HepG2 (cell line): ENCODE measurements around the gene HLA-DQB2. TPM values are rescaled to one million over a fixed set of nuclear protein-coding genes. Genes with fewer than 3 reads are reported as not detected.

Experiments used
- ATAC-seq: fragments of 200-7000 bp; cut with Tn5 transposase; 3 replicates; pipeline ENCODE4 v1.9.1; 2020; ENCODE audit warnings: mild to moderate bottlenecking, moderate library complexity
- BruUV-seq: library from RNA; stranded (reverse); fragments of 400-500 nt; replicated peaks from 2 replicates; lab custom pipeline; 2021; lab: Mats Ljungman, UMichigan
- CTCF ChIA-PET: fragments of 300-600 bp; formaldehyde crosslinking; extraction: SDS; loops from one replicate; lab custom pipeline; 2021; ENCODE audit warnings: low total read pairs, inconsistent platforms, low intra/inter-chr PET ratio; lab: Yijun Ruan, JAX
- POLR2A ChIA-PET: fragments of 350-600 bp; sonication (Branson Sonifier 250); formaldehyde crosslinking; loops from one replicate; lab custom pipeline; 2020; ENCODE audit warnings: antibody characterized with exemption, inconsistent platforms; lab: Yijun Ruan, JAX
- DNase-seq: peaks from one replicate; pipeline ENCODE4 v3.0.0-alpha.2; 2015; ENCODE audit warnings: low spot score
- FAIRE-seq: peaks from 3 replicates; lab custom pipeline; 2011; peaks lifted over from hg19 to GRCh38; lab: Jason Lieb, UNC
- H2AFZ ChIP-seq: one replicate; pipeline ENCODE4 v1.6.1; 2011; ENCODE audit warnings: low read length, inconsistent platforms
- H3K27ac ChIP-seq: fragments of 300-600 bp; 3 replicates; pipeline ENCODE4 v1.8.0; 2011; ENCODE audit warnings: mixed run types, mild to moderate bottlenecking, mixed read lengths, low read length, inconsistent platforms; ENCODE audit not compliant: insufficient read depth; ENCODE audit errors: extremely low read length
- H3K27me3 ChIP-seq, 2 experiments: fragments of 200-600 bp in 1 of 2; 2 replicates in 1 of 2; 3 replicates in 1 of 2; pipeline versions ENCODE4 v1.6.0 to v1.8.0; 2011; ENCODE audit warnings: low read length in 2 of 2, mild to moderate bottlenecking in 2 of 2, moderate library complexity in 2 of 2, inconsistent platforms in 1 of 2; ENCODE audit not compliant: insufficient read depth in 2 of 2, control insufficient read depth in 1 of 2
- H3K36me3 ChIP-seq, 2 experiments: fragments of 200-600 bp in 1 of 2; replicated peaks in 1 of 2; 2 replicates in 1 of 2; 3 replicates in 1 of 2; pipeline versions ENCODE4 v1.5.1 to v1.8.0; 2011; ENCODE audit warnings: low read length in 2 of 2, inconsistent platforms in 1 of 2; ENCODE audit not compliant: insufficient read depth in 2 of 2, control insufficient read depth in 1 of 2
- H3K4me1 ChIP-seq: 2 replicates; pipeline ENCODE4 v1.5.1; 2012; ENCODE audit warnings: low read length, inconsistent platforms; ENCODE audit not compliant: insufficient read depth
- H3K4me2 ChIP-seq: 2 replicates; pipeline ENCODE4 v1.6.0; 2011; ENCODE audit warnings: low read depth, low read length, inconsistent platforms
- H3K4me3 ChIP-seq, 3 experiments: fragments of 200-600 bp in 1 of 3; sonication (generic), shearing (Covaris generic) in 1 of 3; replicated peaks in 1 of 3; 2 replicates each; pipeline ENCODE4 v1.5.1; 2011 to 2016; ENCODE audit warnings: low read length in 3 of 3, inconsistent platforms in 2 of 3, low read depth in 2 of 3, mild to moderate bottlenecking in 2 of 3, control low read depth in 1 of 3, mixed read lengths in 1 of 3; ENCODE audit not compliant: insufficient read depth in 1 of 3
- H3K79me2 ChIP-seq: one replicate; pipeline ENCODE4 v1.6.1; 2011; ENCODE audit warnings: low read length, inconsistent platforms; ENCODE audit not compliant: insufficient read depth
- H3K9ac ChIP-seq: 2 replicates; pipeline ENCODE4 v1.6.0; 2011; ENCODE audit warnings: mild to moderate bottlenecking, low read depth, low read length, inconsistent platforms; ENCODE audit not compliant: insufficient read depth
- H3K9me3 ChIP-seq: 2 replicates; pipeline ENCODE4 v1.5.1; 2012; ENCODE audit warnings: mild to moderate bottlenecking, low read length
- H4K20me1 ChIP-seq: 2 replicates; pipeline ENCODE4 v1.6.0; 2011; ENCODE audit warnings: inconsistent platforms, mild to moderate bottlenecking, low read length, moderate library complexity; ENCODE audit not compliant: insufficient read depth
- FOSL1 ChIP-seq: sonication (generic); formaldehyde crosslinking; IDR thresholded peaks from 2 replicates; pipeline ENCODE4 v1.9.0; 2021; ENCODE audit warnings: missing genetic modification reagents, borderline replicate concordance
- KDM6A ChIP-seq: IDR thresholded peaks from 2 replicates; pipeline ENCODE4 v1.6.1; 2016; ENCODE audit warnings: low read depth
- PBX3 ChIP-seq: sonication (generic); formaldehyde crosslinking; IDR thresholded peaks from 2 replicates; pipeline ENCODE4 v1.8.1; 2023; ENCODE audit warnings: missing genetic modification reagents, inconsistent platforms, borderline replicate concordance
- POLR2AphosphoS2 ChIP-seq: IDR thresholded peaks from 2 replicates; pipeline ENCODE4 v1.6.1; 2011; ENCODE audit warnings: low read depth, low read length, improper control_type of control experiment
- ZBTB44 ChIP-seq: sonication (generic); formaldehyde crosslinking; IDR thresholded peaks from 2 replicates; pipeline ENCODE4 v1.4.0; 2020; ENCODE audit warnings: missing genetic modification reagents
- ZNF17 ChIP-seq: sonication (generic); formaldehyde crosslinking; IDR thresholded peaks from 2 replicates; pipeline ENCODE4 v1.5.0; 2020; ENCODE audit warnings: mild to moderate bottlenecking, missing genetic modification reagents
- ZNF652 ChIP-seq: IDR thresholded peaks from 2 replicates; pipeline ENCODE4 v1.6.1; 2016; ENCODE audit warnings: low read depth, borderline replicate concordance
- WGBS: methylation state at CpG from one replicate; pipeline ENCODE4 v1.1.6; 2017; ENCODE audit warnings: low lambda C conversion rate; 5-methylcytosine and 5-hydroxymethylcytosine counted together
- in situ Hi-C: cut with HindIII; loops from 2 replicates; pipeline ENCODE4 v1.10.0; 2017; ENCODE audit warnings: low pct_unique_long_range_greater_than_20kb; ENCODE audit not compliant: extremely low pct_ligation_motif_present
- intact Hi-C: fragments of 100-400 bp; cut with micrococcal nuclease; formaldehyde crosslinking; loops from one replicate; pipeline ENCODE4 v1.10.0; 2022; ENCODE audit not compliant: unreplicated experiment
- polyA plus RNA-seq, 8 experiments: library from polyadenylated mRNA; depleted of rRNA in 3 of 8; stranded (reverse) in 7 of 8; unstranded in 1 of 8; fragments of >200 nt; fragmentation: Illumina TruSeq in 4 of 8; extraction: Trizol in 4 of 8; gene quantifications; 2 replicates each; pipeline versions ENCODE4 v1.2.1 to v1.2.3, GENCODE V29; 2011 to 2016; ENCODE audit warnings: low read depth in 4 of 8, missing spikeins in 1 of 8, mixed read lengths in 1 of 8; ENCODE audit not compliant: insufficient read depth in 1 of 8
- total RNA-seq, 5 experiments: library from RNA; depleted of rRNA; stranded (reverse); fragments of >200 nt; fragmentation: Illumina TruSeq; extraction: Trizol; gene quantifications; 2 replicates each; pipeline ENCODE4 v1.2.3, GENCODE V29; 2016; ENCODE audit warnings: low read depth in 1 of 5

The HLA-DQB2 gene
- total and polyA plus RNA-seq, 2 of the 13 experiments (the other 11 are each of a cell fraction or from before 2014, with no cell fraction given) = not detected

GRCh38 chr6:32716396-32716795 lies 46.9 kb downstream of the HLA-DQB2 start:
- Histone ChIP-seq H2AFZ (no peak overlapping the region), H3K36me3 (no peaks in the 10 kb centered on the region), H3K27me3 (peaks cover 1 to 15% of the 10 kb centered on the region in 2 experiments; a peak in 1 of 5 replicates), H3K9ac (no peak overlapping the region), H3K4me2 (no peak overlapping the region), H4K20me1 (no peaks in the 10 kb centered on the region), H3K9me3 (no peaks in the 10 kb centered on the region), H3K79me2 (no peaks in the 10 kb centered on the region), H3K4me3 (no peak overlapping the region), H3K27ac (no peak overlapping the region), H3K4me1 (no peaks in the 10 kb centered on the region)
- intact Hi-C loops = no loop called here
- WGBS = 3% methylated on average over 3 of the region's 3 CpGs
- TF ChIP-seq POLR2AphosphoS2 (no peak), PBX3 (CRISPR knock-in tag) (no peak), KDM6A (CRISPR knock-in tag) (no peak), ZNF17 (CRISPR knock-in tag) (no peak), ZBTB44 (CRISPR knock-in tag) (no peak), ZNF652 (no peak), FOSL1 (CRISPR knock-in tag) (no peak)
- CTCF ChIA-PET = no interaction called here
- POLR2A ChIA-PET = no interaction called here
- in situ Hi-C loops = no loop called here
- BruUV-seq = no TSS peak
- ATAC-seq (no peak), FAIRE-seq (no peak), DNase-seq (no peak)
